Stimulated activated CD4-positive, alpha-beta T cell treated with anti-CD3 and anti-CD28 coated beads, Interleukin-2, amount 100 ng/mL, for 4 hours (primary cell): ENCODE data around the gene ZBED4.
"Not testable (repeated sequence)": the region's sequence is repeated elsewhere in the genome, so short reads cannot be mapped to it uniquely, and the experiment has no call there.

Experiments
- DNase-seq: peaks from one replicate; pipeline ENCODE4 v3.0.0-alpha.2; 2020; ENCODE audit warnings: low read depth

ZBED4 gene

GRCh38 chr22:49826603-49827270 is 26.9 kb upstream of the ZBED4 start:
- DNase-seq = no peak

- no peak for DNase-seq
Measured at GRCh38 chr22:49827271-49827852, 26.3 kb upstream of the ZBED4 start.

- peak; percentile 41 for DNase-seq
Measured at GRCh38 chr22:49827853-49828598, 25.6 kb upstream of the ZBED4 start, which contains the start of gene BRD1. Gene BRD1 (minus strand): TSS chr22:49827873. CDS start chr22:49824317, 3,556 bp downstream.

GRCh38 chr22:49828599-49828965 is 25.1 kb upstream of the ZBED4 start:
- DNase-seq = no peak

GRCh38 chr22:49829044-49829853 is 24.4 kb upstream of the ZBED4 start:
- DNase-seq = no peak

- DNase-seq = no peak
Measured at GRCh38 chr22:49833340-49834007, 20.2 kb upstream of the ZBED4 start.

GRCh38 chr22:49838771-49839717 is 14.6 kb upstream of the ZBED4 start:
- DNase-seq = peak; percentile 89

GRCh38 chr22:49845241-49845640 is 8.4 kb upstream of the ZBED4 start:
- DNase-seq = no peak

GRCh38 chr22:49845666-49846459 is 7.8 kb upstream of the ZBED4 start:
- no peak for DNase-seq

- DNase-seq = no peak
Measured at GRCh38 chr22:49847751-49848689, 5.6 kb upstream of the ZBED4 start.

GRCh38 chr22:49848690-49849160 is 4.9 kb upstream of the ZBED4 start:
- no peak for DNase-seq

GRCh38 chr22:49849161-49850020 is 4.3 kb upstream of the ZBED4 start:
- no peak for DNase-seq

- no peak for DNase-seq
Measured at GRCh38 chr22:49850021-49850911, 3.4 kb upstream of the ZBED4 start.

GRCh38 chr22:49850959-49851802 is 2.5 kb upstream of the ZBED4 start:
- DNase-seq = no peak

- not testable (repeated sequence) for DNase-seq
Measured at GRCh38 chr22:49852568-49852897, 1.1 kb upstream of the ZBED4 start.
